HG03045 (cell line): ENCODE data around the gene VCL.

Source experiments
- ATAC-seq: cut with Tn5 transposase; IDR thresholded peaks from one replicate; pipeline ENCODE4 v1.9.1; 2021; ENCODE audit warnings: mild to moderate bottlenecking, moderate library complexity; ENCODE audit not compliant: unreplicated experiment

The VCL gene

DNA sequence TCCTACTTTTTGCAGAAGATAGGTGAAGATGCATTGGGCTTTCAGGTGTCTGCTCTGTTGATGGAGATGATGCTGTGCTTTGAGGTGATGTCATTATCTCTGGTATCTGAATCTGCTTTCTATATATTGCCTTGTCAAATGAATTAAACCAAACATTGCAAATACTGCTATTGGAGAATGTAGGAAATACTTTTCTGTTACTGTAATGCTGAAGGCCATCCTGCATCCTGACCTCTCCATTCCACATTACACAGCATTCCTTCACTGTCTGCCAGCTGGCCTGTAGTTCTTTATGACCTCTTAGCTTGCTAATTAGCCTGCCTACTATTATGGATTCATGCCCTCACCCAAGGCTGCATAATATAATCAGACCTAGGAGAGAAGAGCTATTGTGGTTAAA lies 73.2 kb downstream of the VCL start:
- no peak for ATAC-seq

DNA sequence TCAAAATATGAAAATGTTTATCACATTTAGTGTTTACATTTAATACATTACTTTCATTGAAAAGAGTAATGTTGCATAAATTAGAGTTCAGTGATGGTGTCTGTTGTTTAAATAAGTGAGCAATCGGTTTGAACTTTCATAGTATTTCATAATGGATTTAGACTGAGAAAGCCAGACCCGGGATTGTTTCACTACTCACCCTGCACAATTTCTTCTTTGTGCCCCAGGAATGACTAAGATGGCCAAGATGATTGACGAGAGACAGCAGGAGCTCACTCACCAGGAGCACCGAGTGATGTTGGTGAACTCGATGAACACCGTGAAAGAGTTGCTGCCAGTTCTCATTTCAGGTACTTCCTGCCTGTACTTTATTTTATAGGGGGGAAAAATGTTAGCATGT lies 74.6 kb downstream of the VCL start:
- ATAC-seq = no peak

DNA sequence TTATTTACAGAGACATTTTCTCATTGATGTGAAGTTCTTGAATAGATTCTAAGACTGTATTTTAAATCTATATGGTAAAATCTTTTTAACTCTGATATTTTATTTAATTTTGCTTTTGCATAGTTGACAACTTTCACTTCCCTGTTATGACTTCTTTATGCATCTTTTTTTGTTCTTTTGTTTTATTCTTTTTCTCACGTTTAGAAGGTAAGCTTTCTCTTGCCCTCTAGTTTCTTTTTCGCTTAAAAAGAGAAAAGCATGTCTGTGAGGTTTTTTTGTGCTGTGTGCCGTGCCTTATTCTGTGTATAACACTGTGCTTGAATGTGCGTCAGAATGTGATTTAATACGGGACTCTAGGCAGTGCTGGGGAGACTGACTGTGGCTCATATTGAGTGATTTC lies 78.0 kb downstream of the VCL start:
- no peak for ATAC-seq

DNA sequence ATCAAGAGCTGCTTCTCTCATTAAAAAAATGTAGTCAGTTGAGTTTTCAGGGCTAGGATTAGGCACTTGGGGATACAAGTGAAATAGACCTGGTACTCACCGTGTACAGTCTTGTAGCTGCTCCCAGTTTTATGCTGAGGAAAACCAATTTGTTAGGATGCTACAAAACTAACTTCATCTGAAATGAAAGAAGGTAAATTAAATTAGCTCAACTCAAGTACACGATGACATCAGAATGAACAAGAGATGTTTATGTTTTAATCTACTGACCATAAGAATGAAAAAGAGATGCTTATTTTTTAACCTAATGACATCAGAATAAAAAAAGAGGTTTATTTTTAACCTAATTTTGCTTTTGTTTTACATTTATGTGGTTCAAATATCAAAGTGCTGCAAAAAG lies 79.0 kb downstream of the VCL start:
- no peak for ATAC-seq

DNA sequence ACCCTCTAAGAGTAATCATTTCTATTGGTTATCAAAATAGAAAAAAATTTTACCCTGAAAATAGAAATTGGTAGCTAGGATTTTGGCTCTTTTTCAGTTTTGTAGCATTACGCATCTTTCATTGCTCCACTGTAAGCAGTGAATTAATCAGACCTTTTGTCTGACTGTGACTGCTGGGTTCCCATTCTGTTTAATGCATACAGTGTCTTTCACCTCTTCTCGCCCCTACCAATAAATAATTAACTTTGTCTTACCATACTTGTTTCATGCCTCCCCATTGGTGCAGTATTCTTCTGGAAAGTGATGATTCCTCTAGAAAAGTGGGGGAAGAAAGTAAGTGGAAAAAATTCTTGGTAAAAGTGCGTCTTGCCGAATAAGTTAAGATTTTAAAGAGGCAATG lies 79.5 kb downstream of the VCL start:
- no peak for ATAC-seq

DNA sequence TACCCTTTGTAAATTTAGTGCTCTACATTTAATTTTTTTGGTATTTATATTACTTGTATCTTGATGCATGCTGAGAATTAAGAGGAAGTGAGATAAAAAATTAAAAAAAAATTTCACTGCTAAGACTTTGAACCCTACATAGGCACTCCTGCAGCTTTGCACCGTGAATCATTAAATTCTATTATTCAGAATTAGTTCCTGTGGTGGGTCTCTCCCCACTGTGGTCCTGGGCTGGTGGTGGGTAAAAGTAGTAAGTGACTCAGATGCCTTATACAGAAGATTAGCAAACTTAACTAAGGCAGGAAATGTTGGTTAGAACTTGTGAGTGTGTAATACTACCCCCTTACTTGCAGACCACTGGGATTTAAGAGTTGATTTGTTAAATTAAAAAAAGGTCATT lies 80.1 kb downstream of the VCL start:
- ATAC-seq = no peak

DNA sequence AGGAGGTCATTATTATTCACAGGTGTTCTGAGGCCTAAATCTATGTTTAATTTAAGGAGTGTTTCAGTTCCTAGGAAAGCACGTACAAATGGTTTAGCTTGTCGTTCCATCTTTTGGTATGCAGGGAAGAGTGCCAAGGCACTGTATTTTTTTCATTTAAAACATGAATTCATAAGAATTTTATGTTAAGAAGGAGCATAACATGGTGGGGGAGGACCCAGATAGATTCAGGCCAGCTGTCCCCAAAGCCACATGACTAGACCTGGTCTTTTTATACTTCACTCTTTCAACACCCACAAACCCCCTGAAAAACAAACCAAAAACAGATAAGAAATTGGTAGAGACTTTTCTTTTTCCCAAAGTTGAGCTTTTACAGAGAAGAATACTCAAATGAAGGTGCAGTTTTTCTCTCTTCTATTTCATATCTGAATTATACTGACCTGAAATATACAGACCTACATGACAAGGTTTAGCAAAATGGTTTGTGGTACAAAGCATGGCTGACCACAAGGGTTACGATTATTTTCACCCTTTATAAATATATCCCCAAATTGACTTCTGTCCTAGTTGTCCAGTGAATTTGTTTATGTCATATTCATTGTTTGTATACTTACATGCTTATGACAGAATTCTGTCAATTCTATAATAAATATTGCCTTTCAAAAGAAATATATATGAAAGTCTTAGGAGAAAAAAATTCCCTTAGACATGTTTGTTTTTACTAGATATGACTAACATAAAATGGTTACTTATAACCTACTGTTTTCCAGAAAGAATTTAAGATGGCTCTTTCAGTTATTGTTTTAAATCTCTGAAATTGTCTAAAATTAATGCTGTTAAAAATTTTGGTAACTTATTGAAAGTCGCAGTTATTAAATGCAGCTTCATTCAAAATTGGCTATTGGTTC lies 81.4 kb downstream of the VCL start:
- ATAC-seq = no peak

DNA sequence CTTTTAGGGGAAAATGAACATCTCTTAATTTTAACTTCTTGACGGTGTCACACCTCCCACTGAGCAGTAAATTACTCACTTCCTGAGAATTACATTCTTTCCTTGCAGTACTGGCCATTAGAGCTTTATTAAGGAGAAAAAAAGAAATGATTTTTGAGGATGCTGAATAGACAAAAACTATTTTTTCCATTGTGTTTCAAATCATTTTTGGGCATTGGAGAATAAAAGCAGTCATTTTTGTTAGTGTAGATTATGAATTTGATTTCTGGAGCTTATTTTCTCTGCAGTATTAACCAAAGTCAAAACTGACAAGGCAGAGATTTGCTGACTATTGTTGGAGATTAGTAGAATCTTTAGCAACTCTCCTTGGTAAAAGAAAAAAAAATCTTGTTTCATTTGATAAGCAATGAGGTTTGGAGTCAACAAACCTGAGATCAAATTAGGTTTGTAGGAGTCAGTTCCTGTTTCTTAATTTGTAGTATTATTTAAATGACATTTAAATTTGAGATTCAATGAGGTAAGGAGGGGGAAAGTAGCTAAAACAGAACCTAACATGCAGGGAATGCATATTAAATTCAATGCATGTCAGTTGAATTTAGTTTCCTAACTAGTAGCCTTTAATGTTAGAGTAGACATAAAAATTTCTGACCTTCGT lies 82.1 kb downstream of the VCL start:
- no peak for ATAC-seq

DNA sequence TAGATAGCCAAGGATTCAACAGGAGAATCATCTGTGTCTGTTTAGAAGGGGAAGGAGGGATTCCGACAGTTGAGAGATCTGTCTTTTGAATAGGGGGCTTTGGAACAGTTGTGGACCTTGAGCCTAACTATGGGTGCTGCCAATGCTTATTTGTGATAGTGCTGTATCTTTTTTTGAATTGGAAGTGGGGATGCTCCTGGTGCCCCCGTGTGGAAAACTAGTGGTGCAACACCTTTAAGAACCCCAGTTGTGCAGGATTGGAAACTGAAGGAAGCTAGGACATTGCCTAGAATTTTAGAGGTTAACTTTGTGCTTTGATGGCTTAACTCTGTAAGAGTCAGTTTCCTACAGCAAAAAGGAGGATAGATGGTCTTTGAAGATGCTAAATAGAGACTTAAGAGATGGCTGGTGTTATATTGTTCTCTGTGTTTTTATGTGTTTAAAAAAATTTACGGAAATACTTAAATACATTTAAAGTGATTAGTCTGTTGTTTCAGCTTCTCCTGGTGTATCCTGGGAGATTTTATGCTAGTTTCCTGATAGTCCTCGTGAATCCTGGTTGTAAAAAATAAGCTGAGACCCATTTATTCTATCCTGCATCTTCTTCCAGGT lies 83.4 kb downstream of the VCL start:
- ATAC-seq = no peak

DNA sequence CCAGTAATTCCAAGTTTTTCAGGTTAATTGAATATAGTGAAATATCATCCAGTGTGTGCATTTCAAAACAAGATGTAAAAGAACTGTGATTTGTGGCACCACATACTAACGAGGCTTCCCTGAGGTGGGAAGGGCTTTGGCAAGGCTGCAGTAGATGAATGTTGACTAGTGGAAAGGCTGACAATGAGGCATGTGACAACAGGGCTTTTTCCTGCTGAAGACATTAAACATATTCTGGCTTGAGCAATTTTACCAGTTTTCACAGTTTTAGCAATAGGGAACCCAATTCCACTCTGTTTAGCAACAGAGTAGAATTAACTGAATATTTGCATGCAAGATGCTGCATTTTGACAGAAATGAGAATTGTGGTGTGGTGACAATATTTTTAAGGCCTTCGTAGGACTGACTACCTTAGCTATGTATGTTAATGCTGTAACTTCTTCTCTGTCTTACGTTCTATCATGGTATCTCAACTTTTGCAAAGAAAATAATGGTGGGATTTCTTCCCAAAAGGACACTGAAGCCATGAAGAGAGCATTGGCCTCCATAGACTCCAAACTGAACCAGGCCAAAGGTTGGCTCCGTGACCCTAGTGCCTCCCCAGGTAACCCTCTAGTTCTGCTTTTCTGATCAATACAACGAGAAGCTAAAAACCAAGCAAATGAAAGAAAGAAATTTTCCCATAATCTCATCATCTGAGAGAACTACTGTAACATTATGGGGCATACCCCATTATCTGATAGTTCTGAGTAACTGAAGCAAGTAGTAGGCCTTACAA lies 84.2 kb downstream of the VCL start:
- no peak for ATAC-seq

DNA sequence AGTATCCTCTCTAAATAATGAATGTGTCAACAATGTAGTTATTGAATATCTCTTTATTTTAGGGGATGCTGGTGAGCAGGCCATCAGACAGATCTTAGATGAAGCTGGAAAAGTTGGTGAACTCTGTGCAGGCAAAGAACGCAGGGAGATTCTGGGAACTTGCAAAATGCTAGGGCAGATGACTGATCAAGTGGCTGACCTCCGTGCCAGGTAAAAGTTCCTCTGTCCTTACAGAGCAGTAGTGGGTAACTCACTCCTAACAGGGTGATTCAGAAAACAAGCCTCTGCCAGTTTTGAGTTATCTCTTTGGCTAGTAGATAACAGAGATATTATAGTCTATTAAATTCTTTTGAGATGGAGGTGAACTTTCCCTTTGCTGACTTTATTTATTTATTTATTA lies 85.4 kb downstream of the VCL start:
- no peak for ATAC-seq

DNA sequence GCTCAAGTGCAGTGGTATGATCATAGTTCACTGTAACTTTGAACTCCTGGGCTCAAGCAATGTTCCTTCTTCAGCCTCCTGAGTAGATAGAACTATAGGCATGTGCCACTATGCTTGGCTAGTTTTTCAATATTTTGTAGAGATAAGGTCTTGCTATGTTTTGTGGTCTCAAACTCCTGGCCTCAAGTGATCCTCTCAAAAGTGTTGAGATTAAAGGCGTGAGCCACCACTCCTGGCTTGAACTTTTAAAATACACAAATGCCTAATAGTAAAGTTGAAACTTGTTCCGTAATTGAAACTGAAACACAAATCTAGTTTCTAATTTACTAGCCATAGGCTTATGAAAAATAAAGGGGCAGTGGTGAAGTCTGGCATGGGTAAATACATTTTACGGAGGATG lies 87.0 kb downstream of the VCL start:
- no peak for ATAC-seq

DNA sequence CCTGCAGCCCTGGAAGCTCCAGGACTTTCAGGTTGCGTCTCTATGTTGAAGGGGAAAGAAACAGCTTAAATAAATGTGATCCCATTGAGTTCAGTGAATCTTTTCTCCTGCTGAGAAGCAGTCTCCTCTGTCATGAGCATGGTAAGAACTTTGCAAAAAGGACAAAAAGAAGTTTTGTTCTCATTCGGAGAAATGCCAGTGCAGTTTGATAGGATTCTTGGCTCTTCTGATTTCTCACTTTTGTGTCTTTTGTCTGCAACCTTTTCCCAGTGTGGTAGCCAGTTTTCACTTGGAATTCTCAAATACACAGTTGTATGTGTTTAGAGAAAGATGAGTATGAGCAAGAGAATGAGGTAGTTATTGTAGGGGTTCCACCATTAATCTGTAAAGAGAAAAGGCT lies 88.4 kb downstream of the VCL start:
- no peak for ATAC-seq

DNA sequence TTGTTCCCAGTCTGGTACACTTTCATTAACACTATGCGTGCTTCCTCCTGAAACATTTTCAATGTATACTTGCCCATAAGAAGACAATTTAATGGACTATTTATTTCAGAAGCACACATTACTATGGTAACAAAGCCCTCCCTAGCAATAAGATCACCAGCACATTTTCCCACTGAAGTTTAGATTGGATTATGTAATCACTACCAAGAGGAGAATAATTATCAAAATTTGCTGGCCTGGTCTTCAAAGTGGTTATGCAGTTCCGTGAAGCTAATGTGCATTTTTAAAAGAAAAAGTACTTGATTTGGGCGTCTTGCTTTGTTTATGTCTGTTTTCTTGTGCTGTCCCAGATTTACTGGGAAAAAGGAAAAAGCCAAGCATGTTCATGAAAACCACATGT lies 90.8 kb downstream of the VCL start:
- ATAC-seq = no peak

DNA sequence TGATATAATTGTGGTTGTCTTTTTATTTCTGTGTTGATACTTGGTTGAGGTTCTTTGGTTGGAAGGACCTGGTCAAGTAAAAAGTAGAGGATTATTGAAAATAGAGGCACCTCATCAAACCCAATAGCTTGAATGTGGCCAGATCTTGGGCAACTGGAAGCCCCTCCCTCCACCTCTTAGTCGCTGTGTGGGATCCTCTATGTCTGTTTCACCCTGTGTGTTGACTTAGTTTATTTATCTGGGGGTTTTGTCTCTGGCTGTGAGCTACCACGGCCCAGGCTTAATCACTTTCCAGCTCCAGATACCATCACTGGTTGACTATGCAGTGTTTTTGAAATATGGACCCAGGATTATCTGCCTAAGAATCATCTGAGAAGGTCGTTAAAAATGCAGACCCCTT lies 94.5 kb downstream of the VCL start:
- no peak for ATAC-seq

DNA sequence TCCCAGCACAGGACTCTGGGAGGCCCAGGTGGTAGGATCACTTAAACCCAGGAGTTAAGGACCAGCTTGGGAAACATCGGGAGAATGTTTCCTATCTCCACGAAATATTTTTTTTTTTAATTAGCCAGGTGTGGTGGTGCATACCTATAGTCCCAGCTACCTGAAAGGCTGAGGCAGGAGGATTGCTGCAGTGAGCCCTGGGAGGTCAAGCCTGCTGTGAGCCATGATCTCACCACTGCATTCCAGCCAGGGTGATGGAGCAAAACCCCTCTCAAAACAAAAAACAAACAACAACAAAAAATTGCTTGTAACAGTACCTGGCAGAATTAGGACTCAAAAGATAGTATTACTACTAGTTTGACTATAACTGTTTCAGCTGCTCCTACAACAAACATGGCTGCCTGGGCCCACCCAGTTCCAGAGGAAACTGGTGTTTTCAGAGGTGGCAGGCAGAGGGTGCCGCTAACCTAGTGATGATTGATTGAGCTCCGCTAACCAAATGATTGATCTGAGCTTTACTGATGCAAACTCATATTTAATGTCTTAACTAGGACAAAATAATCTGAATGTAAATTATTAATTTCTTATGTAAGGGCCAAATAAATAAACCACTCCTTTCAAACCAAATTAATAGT lies 95.7 kb downstream of the VCL start:
- no peak for ATAC-seq

DNA sequence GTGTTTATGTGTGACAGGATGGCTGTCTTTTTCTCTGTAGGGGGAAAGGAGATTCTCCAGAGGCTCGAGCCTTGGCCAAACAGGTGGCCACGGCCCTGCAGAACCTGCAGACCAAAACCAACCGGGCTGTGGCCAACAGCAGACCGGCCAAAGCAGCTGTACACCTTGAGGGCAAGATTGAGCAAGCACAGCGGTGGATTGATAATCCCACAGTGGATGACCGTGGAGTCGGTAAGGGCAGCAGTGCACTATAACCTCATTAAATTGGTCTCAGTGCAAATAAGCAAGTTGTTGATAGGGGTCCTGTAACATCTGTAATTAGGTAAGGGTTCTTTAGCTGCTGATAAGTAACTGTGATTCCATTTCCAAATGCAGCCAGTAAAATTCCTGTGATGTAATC lies 96.3 kb downstream of the VCL start:
- ATAC-seq = no peak

DNA sequence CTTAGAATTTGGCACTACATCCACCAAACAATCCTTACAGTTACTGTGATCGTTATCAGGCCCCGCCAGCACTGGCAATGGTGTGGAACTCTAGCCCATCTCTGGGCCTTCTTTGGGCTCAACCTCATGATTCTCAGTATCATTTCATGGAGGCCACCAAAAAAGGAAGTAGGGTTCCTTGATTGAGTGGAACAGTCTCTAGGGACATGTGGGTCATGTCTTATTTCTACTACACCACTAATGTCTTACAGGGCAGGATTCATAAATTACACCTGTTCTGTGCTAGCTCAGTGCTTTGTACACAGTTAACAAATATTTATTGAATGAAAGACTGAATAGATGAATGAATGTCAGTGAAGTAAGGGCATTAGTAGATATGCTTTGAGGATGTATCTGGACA lies 98.9 kb downstream of the VCL start:
- ATAC-seq = peak; percentile 62

DNA sequence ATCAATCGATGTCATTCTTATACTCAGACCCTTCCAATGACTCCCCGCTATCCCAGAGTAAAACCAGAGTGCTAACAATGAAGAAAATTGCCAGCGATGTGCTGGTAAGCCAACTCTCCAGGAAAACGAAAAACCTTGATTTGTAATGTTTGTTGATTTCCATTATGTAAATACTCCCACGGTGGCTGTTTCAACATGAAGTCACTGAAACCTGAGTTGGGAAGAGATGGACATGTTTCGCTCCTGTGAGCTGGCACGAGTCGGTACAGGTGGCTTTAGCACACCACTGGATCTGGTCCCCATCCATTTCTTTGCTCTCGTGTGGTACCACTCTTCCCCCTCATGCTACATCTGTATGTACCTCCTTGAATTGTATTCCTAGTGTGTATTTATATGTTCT lies 99.9 kb downstream of the VCL start:
- ATAC-seq = no peak

DNA sequence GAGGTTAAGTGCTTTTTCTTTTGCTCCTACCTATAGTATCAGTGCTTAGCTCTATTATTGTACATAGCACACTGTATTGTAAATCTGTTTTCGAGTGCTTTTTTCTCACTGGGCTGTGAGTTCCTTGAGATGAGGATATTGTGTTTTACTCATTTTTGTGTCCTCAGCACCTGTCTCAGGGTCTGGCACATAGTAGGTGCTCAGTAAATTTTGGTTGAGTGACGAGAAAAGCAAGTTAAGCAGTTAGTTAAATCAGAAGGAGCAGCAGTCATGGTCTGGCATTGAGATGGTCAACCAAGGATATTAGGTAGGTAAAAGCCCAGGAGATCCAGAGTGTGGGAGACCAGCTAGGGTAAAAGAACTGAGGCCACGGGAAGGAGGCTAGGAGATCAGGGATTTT lies 101.5 kb downstream of the VCL start:
- ATAC-seq = no peak

DNA sequence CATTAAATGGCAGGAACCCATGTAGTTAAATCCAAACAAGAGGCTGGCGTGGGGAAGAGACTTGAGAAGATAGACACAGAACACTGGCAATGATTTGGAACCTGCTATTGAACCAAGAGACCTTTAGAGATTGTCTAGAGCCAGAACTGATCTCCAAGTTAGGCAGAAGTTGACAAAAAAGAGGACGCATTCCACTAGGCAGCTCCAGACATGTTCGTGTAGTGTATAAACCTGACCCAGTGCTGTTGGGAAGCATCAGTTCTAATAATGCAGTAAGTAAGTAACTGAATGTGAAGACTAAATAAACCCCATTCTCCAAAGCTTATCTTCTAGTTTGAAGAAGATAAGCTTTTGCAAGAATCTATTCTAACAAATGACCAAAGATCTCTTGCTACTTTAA lies 101.9 kb downstream of the VCL start:
- no peak for ATAC-seq
